ENCODE results near the gene CD5L.

Gene CD5L

DNA sequence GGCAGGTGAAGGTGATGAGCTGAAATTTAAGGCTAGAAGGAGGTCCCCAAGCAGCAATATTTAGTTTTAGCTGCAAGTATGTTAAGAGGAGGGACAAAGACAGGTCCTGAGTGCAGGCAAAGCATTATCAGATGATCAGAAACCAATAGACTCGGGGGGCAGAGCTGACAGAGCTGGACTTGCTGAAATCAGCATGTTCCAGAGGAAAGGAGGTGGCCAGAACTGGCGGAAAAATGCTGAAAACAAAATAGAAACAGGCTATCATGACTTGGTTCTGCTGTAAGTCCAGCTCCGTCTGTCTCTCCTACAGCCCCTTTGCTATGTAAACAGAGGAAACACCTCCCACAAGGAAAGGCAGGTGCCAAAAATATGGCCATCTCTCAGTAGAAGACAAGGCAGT lies at the start of gene CD5L:
TSS of gene CD5L (minus strand) at position 101 of the 400 bp plus-strand sequence. CDS start 107 bp downstream, outside the sequence.
- no peak for DNase-seq

DNA sequence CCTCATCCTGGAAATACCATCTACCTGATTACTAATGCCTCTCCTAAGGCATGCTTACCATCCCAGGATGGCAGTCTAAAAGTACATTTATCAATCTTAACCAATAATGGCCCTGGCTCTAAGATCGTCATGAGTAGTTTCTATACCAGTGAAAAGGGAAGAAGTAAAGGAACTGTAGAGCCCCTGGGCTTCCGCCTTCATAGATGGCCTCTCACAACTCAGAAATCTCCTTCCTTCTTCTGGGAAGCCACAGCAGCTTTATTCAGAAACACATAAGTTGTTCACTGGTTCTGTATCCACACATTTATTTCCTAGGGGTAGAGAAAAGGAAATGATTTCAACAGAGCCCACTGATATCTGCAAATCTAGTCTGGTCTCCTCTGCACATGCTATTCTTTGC lies 41.0 kb upstream of the CD5L start:
- no peak for DNase-seq

DNA sequence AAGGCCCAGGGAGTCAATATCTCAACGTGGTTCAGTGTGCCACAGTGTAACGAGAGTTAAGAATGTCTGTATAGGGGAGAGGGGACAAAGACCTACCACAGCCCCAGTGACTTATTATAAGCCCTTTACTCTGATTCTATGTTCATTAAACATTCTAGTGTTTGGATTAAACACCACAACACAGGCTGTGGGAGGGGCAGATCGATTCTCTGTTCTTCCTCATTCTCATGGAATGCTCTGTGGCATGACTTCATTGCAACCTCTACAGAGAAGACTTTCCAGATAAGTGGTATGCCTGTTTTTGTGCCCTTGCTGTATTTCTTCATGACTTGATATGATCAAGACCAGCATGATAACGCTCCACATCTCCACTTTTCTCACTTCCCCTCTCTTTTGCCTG lies 39.0 kb upstream of the CD5L start:
- DNase-seq = no peak

DNA sequence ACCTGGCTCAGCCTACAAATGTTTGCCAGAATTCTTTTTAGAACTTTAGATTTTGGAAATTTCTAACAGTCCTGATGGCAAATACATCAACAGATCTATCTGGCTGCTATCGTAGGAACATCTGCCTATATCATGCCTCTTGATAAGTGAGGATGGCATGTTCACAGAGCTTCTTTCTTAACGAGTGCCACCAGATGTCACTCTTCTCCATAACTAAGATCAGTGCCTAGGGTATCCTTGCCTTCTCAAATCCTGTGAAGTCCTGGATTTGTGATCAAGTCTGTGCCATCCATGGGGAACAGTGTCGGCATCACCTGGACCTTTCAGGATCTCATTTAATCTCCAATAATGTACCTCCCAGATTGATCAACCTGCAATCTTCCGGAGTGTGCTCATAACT lies 36.5 kb upstream of the CD5L start:
- peak; percentile 37 to 44 for DNase-seq

DNA sequence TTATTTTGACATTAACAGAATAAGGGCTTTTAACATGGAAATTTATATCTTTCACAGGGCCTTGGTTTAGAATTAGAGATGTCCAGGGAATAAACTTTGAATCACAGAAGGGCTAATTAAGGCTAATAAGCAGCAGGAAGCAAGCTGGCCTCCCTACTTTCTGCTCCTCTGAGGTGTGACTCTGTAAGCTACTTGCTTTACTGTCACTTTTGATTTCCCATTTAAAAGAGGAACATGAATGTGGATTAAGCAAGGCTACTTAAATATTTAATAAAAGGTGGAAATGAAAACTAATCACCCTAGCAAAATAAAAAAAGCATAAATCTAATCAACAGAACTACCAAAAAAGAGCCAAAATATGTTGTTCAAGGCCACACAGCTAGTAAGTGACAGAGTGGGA lies 28.9 kb upstream of the CD5L start:
- no peak for DNase-seq

DNA sequence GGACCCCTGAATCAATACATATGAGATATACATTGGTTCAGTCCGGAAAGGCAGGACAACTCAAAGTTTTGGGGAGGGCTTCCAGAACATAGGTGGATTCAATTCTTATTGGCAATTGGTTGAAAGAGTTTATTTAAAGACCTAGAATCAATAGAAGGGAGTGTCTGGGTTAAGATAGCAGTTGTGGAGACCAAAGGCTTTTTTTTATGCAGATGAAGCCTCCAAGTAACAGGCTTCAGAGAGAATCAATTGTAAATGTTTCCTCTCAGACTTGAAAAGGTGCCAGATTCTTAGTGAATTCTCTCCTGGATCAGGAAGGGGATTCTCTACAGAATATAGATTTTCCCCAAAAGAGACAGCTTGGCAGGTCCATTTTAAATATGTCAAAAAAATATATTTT lies 27.0 kb upstream of the CD5L start:
- DNase-seq = no peak

DNA sequence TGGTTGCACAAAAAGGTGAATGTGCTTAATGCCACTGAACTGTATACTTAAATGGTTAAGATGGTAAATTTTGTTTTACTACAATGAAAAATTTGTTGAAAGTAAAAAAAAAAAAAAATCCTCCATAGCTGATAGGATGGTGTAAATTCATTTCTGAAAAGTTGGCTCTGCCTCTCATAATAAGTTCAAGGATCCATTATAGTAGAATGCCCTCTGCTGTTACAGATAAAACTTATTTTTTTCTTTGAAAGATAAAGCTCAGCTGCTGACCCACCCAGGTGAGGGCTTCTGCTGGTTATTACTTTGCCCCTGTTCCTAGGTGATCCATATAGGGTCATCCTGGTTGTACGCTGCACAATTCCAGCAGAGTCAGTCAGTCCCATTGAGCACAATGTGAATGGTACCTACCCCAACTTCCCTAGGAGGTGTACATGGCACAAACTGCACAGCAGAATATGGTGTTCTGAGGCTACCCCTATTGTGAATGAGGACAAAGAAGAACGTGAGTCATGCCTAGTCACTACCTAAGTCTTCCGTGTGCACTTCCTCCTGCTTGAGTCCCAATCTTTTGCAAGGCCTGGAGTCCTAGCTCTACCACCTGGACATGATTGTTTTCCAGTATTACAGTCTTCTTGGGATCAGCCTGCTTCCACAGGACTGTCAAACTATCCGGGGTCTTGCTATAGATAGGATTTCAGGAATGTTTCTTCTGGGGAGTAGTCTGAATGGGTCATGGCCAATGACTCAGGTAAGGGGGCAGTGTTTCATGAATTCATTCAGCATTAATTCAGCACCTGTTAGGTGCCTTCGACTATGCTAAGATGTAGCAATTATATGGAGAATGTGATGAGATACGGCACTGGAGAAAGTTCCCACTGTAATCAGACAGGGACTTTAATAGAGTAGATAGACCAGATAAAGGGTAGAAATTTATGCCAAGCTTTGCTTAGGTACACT lies 20.8 kb upstream of the CD5L start:
- no peak for DNase-seq

DNA sequence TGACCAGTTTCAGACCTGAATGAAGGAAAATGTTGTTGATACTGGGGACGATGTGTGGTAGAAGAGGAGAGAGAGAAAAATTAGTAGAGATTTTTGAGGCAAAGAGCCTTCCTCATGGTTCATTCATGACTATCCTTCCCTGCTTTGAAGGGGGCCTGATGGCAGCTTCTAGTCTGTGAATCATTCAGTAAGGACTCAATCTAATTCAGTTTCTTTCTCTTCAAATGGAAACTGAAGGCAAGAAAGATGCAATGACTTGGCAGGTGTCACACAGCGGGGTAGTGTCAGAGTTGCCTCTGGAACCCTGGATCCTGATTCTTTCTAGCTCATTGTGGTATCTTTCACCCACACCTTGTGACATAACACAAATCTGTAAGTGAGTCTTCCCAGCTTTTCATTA lies 14.9 kb upstream of the CD5L start:
- DNase-seq = no peak

DNA sequence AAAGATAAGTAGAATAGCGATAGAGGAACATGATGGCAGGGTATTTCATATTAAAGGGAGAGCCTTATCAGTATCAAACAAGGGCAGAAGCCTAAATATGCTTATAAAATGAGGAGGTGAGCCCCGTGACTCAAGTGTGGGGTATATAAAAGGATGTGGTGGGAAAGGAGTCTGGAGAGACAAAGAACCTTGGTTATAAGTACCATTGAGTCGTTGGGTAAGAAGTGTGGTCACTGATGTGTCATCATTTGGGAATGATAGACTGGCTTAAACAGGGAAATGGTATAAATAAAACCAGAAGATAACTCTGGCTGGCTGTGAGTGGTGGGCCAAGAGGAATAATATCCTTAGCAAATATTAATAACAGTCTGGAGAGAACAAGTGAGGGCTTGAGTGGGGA lies 10.9 kb upstream of the CD5L start:
- no peak for DNase-seq

DNA sequence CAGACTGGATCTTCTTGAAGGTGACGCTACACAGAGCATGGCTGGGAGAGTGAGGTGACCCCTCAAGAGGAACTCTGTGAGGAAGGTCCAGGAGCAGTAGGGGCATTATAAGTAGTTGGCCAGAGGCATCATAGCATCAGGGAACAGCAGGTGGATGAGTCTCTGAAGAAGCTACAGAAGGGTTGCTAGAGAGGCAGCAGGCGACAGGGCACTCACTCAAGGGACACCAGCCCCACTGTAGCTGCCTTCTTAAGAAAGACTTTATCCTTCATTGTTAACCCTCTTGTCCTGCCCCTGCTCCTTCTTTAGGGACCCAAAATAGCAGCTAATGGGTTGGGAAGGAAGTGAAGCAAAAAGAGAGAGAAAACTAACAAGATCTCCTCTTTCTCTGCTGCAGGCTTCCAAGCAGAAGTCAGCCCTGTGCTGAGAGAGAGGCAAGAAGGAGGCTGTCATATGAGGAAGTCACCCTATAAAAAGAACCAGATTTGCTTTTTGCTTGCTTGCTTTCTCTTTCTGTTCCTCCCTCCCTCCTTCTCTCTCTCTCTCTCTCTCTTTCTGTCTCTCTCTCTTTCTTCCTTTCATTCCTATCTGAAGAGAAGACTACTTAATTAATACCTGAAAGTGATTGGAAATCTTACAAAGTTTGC lies 7.7 kb upstream of the CD5L start:
- DNase-seq = no peak

DNA sequence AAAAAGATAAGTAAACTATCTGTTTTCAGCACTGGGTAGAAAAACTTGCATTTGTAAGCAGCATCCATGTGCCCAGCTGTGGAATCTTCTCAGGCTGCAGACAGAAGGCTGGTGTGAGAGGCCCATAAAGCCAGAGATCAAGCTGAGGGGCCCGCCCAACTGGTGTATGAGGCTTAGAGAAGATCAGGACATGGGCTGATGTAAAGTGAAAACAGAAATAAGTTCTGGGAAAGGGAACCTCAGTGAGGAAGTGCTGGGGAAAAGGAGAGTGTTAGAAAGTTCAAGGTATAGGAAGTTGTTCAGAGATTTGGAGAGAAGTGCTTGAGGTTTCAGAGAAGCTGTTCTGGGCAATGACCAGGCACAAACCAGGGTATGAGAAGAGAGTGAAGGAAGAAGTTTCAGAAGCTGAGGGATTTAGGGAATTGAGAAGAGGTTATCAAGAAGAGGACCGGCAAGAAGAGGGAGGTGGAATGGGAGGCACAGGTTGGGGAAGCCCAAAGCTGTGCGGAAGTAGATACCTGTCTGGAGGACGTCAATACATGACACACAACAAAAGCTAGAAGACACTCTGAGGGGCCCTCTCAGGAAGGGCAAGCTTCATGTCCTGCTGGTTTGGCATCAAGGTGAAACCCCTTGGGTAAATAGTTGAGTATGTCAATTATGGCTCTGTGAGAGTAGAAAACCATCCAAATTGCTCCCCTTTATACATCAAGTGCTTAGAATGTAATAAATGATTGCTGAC lies 2.7 kb upstream of the CD5L start:
- no peak for DNase-seq

DNA sequence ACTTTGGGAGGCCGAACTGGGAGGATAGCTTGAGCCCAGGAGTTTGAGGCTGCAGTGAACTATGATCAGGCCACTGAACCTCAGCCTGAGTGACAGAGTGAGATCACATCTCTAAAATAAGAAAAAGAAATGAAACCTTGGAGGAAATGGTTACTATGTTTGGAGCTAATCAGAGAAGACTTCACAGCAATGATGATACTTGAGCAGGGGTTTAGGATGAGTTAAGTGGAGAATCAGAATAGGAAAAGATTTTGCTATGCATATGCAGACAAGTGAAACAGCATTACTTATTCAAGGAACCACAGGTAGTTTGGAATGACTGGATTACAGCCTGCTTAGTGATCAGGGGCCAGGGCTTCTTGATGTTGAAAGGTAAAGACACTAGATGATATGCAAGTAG lies 1.3 kb upstream of the CD5L start:
- DNase-seq = no peak

DNA sequence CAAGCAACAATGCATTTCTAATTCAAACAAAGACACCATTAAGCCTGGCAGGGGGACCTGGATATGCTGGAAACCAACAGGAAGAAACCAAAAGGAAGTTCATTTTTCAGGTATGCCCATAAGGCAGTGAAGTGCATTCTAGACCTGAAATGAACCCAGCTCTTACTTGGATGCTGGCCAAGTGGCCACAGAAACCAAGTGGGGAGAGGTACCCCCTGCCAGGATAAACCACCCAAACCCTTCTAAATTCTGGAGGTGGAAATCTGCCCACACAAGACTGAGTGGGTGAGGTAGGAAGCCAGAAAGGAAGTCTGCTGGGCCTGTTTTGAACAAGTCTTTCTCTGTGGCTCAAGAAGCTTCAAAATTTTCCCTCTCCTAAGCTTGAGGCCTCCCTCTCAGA lies 2.6 kb downstream of the CD5L start:
- no peak for DNase-seq

DNA sequence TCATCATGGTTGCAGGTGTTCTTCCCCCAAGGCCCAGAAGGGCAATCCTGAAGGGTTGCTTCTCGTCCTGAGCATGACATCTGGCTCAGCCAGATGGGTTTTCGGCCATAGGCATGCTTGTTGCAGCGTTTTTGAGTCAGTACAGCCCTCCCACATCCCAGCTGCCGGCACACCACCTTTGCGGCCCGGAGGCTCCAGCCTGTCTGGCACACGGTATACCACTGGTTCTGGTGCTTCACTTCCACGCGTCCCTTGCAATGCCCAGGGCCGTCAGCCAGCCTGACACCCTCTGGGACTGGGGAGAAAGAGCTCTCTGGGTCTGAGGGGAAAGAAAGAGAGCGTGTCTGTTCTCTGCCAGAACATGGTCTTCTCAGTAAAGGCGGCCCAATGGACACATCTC lies 7.2 kb downstream of the CD5L start:
- DNase-seq = no peak

DNA sequence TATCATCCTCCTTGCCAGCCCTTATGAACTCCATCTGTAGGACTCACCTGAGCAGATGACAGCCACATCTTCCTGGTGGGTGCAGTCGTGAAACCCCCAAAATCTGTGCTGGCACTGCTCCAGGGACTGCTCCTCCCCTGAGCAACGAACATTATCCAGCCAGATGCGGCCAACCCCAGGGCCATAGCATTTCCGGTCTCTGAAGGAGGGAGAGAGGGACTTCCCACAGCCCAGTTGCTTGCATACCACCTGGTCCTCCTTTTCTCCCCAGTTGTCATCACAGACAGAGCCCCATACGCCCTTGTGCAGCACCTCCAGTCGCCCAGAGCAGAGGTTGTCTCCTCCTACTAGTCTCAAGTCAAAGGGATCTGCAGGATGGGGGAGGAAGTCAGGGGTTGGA lies 8.5 kb downstream of the CD5L start:
- no peak for DNase-seq

DNA sequence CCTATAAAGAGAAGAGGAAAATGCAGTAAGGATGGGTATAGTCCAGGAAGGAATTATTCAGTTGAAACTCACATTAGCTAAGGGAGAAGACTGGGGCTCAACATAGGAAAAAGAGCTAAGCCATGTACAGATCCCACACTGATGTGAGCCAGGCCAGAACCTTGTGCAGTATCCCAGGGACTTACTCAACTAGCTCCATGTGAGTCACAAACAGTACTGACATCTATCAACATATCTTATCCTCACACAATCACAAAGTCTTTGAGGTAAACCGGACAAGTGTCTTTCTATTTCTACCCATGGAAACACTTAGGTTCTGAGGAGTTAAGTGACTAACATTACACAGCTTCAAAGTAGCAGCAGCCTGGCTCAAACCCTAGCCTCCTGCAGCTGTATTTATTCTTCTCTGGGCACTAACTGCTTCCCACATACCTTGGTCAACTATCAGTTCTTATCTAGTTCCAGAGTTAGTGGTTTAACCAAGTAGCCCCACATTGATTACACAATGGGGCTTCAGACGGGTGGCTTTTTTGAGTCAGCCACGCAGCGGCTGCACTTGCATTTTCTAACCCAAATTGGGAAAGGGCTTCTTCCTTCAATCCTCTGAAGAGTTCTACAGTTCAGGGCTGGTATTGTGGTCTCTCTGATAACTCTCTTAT lies 9.5 kb downstream of the CD5L start:
- no peak for DNase-seq

DNA sequence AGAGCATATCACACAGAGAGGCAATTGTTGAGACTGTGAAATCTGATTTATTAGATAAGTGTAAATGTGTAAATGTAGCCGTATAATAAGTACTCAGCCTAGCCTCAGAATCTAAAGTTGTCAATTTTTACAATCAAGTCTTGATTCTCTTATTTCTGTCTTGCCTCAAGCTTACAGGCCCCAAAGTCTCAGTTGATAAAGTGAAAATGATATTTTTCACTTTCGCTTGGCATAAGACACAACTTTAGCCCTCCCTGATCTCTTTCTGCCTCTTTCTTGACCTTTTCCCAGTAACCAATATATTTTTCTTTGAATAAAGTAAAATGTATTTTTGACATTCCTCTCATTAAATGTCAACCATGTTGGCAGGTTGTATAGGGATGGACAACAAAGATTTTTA lies 10.7 kb downstream of the CD5L start:
- no peak for DNase-seq

DNA sequence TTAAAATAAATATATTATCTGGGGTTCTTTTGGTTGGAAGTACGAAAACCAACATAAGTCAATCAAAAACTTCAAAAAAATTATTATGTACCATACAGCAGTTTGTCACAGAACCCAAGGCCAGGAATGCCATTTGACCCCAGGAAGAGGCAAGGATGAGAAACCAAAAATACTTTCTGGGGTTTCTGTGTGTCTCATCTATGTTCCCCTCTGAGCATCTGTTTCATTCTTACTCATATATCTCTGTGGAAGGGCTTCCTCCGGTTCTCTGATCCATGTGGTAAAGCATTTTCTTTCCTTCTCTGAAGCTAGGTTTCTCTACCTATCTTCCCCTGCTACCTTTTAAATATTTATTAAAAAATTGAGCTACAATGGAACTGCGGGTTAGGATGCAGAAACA lies 11.9 kb downstream of the CD5L start:
- DNase-seq = no peak

DNA sequence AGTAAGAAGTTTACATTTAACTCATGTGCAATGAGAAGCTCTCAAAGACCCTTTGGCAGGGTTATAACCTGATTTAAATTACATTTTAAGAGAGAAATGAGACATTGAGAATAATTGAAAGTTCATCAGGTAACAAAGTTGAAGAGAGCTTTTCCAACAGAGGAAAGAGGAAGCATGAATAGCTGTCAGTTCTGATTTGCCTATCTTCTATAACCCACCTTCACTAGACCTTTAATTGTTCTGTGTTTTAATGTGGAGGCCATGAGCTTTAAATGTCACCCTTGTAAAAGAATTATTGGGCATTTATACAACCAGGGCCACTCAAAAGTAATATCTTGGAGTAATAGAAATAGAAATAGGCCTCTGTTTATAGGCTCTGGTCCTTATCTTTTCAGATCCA lies 12.4 kb downstream of the CD5L start:
- no peak for DNase-seq

DNA sequence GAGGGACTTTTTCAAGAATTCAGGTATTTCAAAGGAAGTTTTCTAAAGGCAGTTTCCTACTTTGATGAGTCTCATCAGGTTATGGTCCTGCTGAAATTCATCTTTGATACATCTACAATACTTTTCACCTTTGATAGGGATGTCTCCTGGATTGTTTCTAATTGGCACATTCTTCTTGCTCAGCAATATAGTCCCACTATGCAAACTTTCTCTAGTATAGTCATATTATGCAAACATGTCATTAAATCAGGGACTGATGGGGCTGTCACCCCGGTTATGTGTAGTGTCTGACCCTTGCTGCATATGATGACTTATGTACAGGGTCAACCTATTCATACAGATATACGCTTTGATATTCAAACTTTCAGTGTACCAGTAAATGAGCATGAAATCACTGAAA lies 21.3 kb downstream of the CD5L start:
- DNase-seq = no peak

DNA sequence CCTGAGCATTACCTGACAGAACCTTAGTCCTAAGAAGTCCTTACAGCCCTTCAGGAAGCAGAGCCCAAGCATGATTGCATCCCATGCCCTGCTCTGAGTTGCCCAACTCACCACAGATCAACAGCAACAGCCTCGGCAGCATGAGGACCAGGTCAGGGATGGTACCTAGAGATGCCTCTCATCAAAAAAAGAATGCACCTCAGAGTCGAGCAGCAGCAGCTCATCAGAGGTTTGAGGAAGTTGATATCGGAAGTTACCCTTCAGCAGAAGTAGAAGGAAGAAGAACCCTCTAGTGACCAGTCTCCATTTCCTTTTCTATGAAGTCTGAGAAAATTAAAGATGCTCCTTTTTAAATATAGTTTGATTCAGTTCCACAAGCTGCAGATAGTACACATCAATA lies 21.7 kb downstream of the CD5L start, which contains the start of gene FCRL1:
TSS of gene FCRL1 (minus strand) at position 225 of the 400 bp plus-strand sequence. CDS start at position 142, 83 bp downstream.
- DNase-seq = peak in 1 of 2 experiments; percentile 0

DNA sequence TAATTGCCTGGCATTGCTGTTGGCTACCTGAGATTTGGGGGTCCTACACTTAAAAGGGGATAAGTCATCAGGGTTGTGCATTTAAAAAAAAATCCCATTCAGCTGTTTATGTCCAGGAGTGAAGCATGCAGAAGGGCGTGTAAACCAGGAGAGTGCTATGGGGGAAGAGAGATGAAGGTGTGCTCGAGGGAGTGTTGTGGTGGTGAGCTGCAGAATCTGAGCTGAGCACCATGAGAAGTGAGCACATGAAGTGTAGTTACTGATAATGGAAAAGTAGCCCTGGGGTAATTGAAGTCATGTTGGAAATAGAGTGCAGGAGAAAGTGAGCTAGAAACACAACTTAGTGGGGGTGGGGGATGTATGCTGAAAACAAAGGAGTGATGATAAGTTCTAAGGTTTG lies 22.4 kb downstream of the CD5L start:
- no peak for DNase-seq

DNA sequence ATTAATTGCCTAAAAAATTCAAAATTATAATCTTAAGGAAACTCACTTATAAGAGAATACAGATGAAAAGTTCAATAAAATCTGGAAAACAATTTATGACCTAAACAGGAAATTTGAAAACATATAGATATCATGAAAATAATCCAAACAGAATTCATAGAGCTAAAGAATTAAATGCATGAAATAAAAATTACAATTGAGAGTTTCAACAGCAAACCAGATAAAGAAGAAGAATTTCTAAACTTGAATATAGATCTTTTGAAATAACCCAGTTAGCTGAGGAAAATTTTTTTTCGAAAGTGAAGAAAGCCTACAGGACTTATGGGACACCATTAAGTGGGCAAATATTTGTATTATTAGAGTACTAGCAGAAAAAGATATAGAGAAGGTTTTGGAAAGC lies 28.3 kb downstream of the CD5L start:
- no peak for DNase-seq

Measured in Kasumi-1 (cell line).